Measurements from ENCODE around the gene CLSTN1.
"Not testable (repeated sequence)": the region's sequence is repeated elsewhere in the genome, so short reads cannot be mapped to it uniquely, and the experiment has no call there.

Gene CLSTN1

DNA sequence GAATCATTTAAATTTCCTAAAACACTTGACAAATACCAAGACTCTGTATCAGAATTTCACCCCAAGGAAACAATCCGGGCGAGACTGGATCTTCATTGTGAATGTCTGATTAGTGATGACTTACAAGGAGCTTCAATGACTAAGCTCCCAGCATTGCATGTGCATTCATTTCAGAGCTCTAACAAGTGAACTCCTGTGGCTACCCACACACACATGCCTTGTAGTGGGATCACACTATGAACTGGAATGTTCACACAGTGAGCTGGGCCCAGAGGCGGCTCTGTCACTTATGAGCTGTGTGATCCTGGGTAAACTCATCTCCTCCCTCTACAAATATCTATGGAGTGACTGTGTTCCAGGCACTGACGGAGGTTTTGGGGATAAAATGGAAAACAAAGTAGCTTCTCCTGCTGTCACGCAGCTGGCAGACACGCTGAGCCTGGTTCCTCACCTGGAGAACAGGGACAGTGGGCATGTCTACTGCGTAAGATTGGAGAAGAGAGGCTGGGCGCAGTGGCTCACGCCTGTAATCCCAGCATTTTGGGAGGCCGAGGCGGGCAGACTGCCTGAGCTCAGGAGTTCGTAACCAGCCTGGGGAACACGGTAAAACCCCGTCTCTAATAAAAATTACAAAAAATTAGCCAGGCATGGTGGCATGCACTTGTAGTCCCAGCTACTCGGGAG, 56.9 kb downstream of the CLSTN1 start:
- no peak for DNase-seq (ENCODE audit: low read depth in 2 of 3, low spot score in 2 of 3)

DNA sequence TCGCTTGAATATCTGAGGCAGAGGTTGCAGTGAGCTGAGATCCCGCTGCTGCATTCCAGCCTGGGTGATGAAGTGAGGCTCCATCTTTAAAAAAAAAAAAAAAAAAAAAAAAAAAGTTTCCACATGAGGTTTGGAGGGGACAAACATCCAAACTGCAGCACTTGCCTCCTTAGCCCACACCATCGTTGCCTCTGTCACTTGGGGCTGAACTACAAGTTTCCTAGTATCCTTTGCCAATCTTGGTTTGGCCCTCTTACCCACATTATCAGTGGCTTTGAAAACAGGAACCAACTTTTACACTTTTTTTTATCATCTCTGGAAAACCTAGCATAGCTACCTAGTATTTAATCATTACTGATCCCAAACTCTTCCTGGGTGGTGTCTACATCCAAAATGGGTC, 59.2 kb downstream of the CLSTN1 start:
- no peak for DNase-seq (ENCODE audit: low read depth in 2 of 3, low spot score in 2 of 3)

GRCh38 chr1:9763914-9764313, 59.9 kb downstream of the CLSTN1 start:
- DNase-seq (ENCODE audit: low read depth in 2 of 3, low spot score in 2 of 3) = no peak

GRCh38 chr1:9762446-9762845, 61.3 kb downstream of the CLSTN1 start:
- DNase-seq (ENCODE audit: low read depth in 2 of 3, low spot score in 2 of 3) = not testable (repeated sequence)

DNA sequence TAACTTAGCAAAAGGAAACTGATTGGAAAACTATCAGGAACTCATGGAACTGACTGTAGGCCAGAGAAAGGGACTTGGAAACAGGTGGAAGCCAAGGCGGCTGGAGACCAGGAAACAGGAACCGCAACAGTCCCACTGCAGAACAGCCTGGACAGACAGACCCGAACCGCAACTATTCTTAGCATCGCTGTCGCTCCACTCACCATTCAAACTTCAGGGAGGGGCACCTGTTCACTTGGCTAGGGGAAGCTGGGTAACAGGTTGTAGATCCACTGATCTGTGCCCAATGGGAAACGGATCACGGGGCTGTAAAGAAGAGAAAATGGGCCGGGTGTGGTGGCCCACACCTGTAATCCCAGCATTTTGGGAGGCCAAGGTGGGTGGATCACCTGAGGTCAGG, 61.9 kb downstream of the CLSTN1 start:
- DNase-seq (ENCODE audit: low read depth in 2 of 3, low spot score in 2 of 3) = no peak

DNA sequence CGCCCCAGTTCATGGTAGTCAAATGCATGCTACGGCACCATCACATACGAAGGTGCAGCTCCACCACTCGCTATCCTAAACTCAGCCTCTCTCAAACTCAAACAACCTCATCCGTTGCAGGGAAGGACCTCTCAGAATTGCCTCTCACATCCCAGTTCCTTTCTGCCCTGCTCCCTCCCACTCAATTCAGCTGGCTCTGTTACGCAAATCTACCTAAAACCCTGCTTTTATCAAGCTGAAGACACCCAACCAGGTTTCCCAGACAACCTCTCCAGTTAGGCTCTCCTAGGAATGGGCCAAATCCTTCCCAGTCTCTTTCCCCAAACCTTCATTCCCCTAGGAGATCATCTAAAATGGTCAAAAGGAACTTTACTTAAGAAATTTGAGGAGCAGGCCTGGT, 62.9 kb downstream of the CLSTN1 start:
- no peak for DNase-seq (ENCODE audit: low read depth in 2 of 3, low spot score in 2 of 3)

GRCh38 chr1:9759939-9760338, 63.8 kb downstream of the CLSTN1 start:
- no peak for DNase-seq (ENCODE audit: low read depth in 2 of 3, low spot score in 2 of 3)

DNA sequence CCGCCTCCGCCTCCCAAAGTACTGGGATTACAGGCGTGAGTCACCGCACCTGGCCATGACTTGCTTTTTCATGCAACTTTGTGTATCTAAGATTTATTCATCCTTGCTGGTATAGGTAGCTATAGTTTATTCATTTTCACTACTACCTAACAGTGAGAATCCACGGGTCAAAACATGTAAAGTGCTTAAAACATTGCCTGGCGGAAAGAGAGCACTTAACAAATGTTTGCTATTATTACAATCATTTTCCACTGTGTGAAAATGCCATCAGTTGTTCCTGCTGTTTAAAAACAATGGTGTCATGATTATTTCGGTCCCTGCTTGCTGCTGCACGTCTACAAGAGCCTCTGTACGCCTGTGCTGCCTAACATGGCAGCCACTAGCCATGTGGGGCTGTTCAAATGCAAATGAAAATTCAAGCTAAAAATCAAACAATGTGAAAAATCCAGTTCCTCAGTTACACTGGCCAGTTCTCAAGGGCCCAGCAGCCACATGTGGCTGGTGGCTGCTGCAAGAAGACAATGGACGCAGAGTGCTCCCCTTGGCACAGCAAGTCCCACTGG, 65.1 kb downstream of the CLSTN1 start:
- no peak for DNase-seq (ENCODE audit: low read depth in 2 of 3, low spot score in 2 of 3)

DNA sequence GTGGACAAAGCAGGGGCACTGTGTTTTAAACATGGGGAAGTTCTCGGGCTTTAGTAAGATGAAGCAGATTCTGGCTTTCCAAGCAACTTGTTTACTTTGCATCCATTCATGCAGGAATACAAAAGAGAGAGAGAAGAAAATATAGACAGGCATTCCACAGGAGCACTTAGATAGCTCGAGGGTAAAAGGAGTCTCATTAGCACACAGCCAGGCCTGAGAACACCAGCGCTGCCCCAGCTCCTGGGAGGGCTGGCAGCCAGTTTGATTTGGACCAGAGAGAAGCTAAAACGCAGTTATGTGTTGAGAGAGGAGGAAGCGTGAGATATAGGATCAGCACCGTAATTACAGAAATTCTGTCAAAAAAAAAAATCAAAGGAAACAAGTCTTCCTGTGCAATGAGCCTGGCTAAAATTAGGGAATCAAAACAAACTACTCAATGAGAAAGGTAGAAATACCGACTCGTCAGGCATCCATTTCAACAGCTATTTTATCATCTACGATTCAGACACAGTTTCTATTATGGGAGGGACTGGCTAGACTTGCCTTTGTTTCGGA, 68.2 kb downstream of the CLSTN1 start:
- no peak for DNase-seq (ENCODE audit: low read depth in 2 of 3, low spot score in 2 of 3)

- no peak for DNase-seq (ENCODE audit: low read depth in 2 of 3, low spot score in 2 of 3)
Observed at GRCh38 chr1:9753121-9753531, 70.6 kb downstream of the CLSTN1 start.

DNA sequence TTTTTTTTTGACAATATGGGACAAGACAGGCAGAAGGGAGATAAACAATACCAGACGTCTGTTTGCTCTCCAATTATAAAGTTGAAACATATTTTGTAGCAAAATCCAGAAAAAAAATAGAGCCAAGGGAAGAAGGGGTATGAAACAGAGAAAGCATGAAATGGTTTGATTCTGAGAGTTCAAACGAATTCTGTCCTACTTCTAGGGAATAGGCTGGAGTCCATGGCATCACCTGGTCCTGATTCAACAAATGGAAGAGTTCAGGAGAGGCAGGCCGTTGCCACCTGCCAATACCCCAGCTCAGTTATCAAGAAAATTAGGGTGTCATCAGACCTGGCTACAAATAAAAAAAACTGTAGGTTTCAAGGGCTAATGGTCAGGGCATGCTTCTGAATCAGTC, 71.8 kb downstream of the CLSTN1 start:
- no peak for DNase-seq (ENCODE audit: low read depth in 2 of 3, low spot score in 2 of 3)

DNA sequence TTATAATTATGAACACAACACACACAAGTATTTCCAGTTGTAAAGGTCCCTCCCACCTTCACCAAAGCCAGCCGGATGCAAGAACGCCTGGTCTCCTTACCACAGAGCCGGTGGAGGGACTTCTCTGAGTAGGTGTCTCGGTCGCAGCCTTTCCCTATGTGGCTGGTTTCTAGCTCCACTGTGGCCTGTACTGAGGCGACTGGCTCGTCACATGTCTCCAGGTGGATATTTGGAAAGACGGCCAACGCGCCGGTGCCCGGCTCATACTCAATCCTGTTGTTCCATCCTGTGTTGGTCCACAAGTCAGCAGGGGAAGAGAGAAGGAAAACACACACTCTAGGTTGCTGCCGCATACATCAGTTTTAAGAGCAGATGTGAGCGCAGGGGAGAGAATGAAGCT, 74.4 kb downstream of the CLSTN1 start:
- DNase-seq (ENCODE audit: low read depth in 2 of 3, low spot score in 2 of 3) = no peak

GRCh38 chr1:9748391-9748790, 75.4 kb downstream of the CLSTN1 start:
- DNase-seq (ENCODE audit: low read depth in 2 of 3, low spot score in 2 of 3) = not testable (repeated sequence)

DNA sequence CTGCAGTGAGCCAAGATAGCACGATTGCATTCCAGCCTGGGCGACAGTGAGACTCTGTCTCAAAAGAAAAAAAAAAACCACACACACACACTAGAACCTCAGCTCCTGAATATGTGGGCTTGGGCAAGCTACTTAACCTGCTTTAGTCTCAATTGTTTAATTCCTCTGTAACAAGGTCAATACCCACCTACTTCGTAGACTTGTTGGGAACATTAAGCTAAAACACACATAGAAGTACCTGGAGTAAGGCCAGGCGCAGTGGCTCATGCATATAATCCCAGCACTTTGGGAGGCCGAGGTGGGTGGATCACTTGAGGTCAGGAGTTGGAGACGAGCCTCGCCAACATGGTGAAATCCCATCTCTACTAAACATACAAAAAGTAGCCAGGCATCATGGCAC, 77.1 kb downstream of the CLSTN1 start:
- DNase-seq (ENCODE audit: low read depth in 2 of 3, low spot score in 2 of 3) = no peak

DNA sequence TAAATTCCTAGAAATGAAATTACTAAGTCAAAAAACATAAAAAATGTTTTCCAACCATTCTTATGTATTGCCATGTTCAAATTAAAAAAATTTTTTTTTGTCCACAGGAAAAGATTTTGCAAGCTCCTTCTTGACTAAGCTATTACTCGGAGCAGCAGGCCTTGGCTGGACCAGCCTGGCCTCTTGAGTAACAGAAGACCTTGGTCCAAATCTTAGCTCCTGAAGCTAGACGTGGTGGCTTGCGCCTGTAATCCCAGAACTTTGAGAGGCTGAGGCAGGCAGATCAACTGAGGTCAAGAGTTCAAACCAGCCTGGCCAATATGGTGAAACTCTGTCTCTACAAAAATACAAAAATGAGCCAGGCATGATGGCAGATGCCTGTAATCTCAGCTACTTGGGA, 77.6 kb downstream of the CLSTN1 start:
- DNase-seq (ENCODE audit: low read depth in 2 of 3, low spot score in 2 of 3) = no peak

DNA sequence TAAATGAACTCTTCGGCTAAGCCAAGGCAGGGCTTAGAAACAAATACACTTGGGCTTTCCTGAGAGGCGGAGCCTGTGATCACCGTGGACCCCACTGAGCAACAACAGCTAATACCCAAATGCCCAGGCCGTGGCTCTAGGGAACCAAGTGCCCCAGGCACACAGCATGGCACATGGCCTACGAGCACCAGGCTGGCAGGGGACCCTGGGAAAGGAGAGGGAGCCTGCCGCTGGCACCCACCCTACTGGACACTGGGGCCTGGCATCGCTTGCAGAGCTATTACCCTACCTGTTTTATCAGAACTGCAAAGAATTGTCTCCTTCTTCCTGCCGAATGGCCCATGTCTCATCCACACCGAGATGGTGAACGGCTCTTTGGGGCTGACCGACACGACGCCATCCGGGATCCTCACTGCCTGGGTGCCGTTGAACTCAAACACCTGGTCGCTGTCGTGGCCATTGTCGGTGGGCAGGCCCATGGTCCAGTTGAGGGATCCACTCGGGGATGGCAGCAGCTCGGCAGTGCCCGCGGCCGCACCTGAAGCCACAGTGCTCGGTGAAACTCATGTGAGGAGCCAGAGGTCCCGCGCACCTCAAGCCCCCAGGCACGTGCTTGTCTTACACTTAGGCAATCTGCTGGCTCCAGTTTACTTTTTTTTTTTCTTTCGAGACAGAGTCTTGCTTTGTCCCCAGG, 79.5 kb downstream of the CLSTN1 start:
- no peak for DNase-seq (ENCODE audit: low read depth in 2 of 3, low spot score in 2 of 3)

- DNase-seq (ENCODE audit: low read depth in 2 of 3, low spot score in 2 of 3) = no peak
Observed at GRCh38 chr1:9737671-9738070, 86.1 kb downstream of the CLSTN1 start.

DNA sequence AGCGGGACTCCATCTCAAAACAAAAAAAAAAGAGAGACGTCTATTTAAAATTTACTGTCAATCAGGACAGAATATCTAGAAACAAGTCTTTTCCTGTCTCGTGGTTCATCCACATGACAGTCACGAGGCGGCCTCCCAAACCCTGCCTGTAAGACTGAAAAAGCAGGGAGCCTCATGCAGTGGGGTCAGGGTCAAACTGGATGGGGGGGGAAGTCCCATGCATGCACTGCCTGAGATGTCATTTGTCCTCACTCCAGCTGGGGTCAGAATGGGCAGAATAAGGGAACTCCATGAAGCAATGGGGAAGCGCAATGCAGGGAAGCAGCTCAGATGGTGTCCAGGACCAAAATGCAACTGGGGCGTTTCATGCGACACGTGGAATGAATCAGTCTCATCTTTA, 86.7 kb downstream of the CLSTN1 start:
- no peak for DNase-seq (ENCODE audit: low read depth in 2 of 3, low spot score in 2 of 3)

- DNase-seq (ENCODE audit: low read depth in 2 of 3, low spot score in 2 of 3) = no peak
Observed at GRCh38 chr1:9736241-9736640, 87.5 kb downstream of the CLSTN1 start.

GRCh38 chr1:9735800-9736199, 88.0 kb downstream of the CLSTN1 start:
- DNase-seq (ENCODE audit: low read depth in 2 of 3, low spot score in 2 of 3) = no peak

- no peak for DNase-seq (ENCODE audit: low read depth in 2 of 3, low spot score in 2 of 3)
Observed at GRCh38 chr1:9733160-9733789, 90.5 kb downstream of the CLSTN1 start.
